ENCODE measurements around the gene PSAPL1. TPM values are rescaled to one million over a fixed set of nuclear protein-coding genes. Genes with fewer than 3 reads are reported as not detected.
A peak's percentile ranks its signal among the peaks of the same experiment; 100 is the strongest.

PSAPL1 gene
- total RNA-seq, 1 experiment from 2014 or later, result not detected

DNA sequence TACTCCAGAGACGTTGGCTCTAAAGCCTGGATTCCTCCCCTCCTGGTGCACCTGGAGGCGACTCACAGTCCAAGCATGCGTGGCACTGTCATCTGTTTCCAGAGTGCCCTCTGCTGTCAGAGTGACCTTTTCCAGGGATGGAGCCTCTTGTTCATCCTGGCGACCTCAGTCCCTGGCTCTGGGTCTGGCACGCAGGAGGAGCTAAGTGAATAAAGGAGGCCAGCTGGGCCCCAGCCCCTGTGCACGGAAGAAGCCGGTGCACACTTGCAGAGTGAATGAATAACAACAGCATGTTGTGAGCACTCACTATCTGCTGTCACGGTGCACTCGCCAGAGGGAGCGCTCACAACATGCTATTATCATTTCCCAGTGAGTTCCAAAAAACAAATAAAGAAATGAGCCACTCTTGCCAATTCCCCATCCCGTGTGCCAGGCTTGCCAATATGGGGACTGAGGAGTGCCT lies 27.8 kb upstream of the PSAPL1 start:
- ATAC-seq (peak; percentile 81), DNase-seq (ENCODE audit: low read depth, low spot score) (no peak)
- Histone ChIP-seq H3K4me1 (ENCODE audit: control insufficient read depth, insufficient read depth, low read length) (no peaks in the 10 kb centered on the region), H3K9me3 (ENCODE audit: control insufficient read depth, insufficient read depth, low read depth, low read length) (no peaks in the 10 kb centered on the region), H3K36me3 (ENCODE audit: control insufficient read depth, insufficient read depth, low read length) (no peaks in the 10 kb centered on the region), H3K27me3 (ENCODE audit: control insufficient read depth, insufficient read depth, low read length) (no peaks in the 10 kb centered on the region), H3K4me3 (ENCODE audit: low read depth in 2 of 2, low read length in 2 of 2) (no peak overlapping the region), H3K27ac (ENCODE audit: low read length) (no peak overlapping the region)
- ChIA-PET POLR2A (no interaction called here), CTCF (no interaction called here)
- in situ Hi-C loops (cut with HindIII; ENCODE audit: low pct_unique_long_range_greater_than_20kb, low sequenced_read_pairs), result no loop called here
- intact Hi-C loops (cut with micrococcal nuclease; ENCODE audit: unreplicated experiment), result no loop called here
- no TSS peak for BruUV-seq (replicated peaks)
- no peak for TF ChIP-seq POLR2AphosphoS5 (IDR thresholded peaks at IDR 0.05; ENCODE audit: low read depth, low read length)
- TF ChIP-seq, protein P1, sequence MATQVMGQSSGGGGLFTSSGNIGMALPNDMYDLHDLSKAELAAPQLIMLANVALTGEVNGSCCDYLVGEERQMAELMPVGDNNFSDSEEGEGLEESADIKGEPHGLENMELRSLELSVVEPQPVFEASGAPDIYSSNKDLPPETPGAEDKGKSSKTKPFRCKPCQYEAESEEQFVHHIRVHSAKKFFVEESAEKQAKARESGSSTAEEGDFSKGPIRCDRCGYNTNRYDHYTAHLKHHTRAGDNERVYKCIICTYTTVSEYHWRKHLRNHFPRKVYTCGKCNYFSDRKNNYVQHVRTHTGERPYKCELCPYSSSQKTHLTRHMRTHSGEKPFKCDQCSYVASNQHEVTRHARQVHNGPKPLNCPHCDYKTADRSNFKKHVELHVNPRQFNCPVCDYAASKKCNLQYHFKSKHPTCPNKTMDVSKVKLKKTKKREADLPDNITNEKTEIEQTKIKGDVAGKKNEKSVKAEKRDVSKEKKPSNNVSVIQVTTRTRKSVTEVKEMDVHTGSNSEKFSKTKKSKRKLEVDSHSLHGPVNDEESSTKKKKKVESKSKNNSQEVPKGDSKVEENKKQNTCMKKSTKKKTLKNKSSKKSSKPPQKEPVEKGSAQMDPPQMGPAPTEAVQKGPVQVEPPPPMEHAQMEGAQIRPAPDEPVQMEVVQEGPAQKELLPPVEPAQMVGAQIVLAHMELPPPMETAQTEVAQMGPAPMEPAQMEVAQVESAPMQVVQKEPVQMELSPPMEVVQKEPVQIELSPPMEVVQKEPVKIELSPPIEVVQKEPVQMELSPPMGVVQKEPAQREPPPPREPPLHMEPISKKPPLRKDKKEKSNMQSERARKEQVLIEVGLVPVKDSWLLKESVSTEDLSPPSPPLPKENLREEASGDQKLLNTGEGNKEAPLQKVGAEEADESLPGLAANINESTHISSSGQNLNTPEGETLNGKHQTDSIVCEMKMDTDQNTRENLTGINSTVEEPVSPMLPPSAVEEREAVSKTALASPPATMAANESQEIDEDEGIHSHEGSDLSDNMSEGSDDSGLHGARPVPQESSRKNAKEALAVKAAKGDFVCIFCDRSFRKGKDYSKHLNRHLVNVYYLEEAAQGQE (IDR thresholded peaks at IDR 0.05; ENCODE audit: insufficient read depth in 1 of 2, low read depth in 2 of 2, low read length in 1 of 2), result no peak
- TF ChIP-seq, protein P2, sequence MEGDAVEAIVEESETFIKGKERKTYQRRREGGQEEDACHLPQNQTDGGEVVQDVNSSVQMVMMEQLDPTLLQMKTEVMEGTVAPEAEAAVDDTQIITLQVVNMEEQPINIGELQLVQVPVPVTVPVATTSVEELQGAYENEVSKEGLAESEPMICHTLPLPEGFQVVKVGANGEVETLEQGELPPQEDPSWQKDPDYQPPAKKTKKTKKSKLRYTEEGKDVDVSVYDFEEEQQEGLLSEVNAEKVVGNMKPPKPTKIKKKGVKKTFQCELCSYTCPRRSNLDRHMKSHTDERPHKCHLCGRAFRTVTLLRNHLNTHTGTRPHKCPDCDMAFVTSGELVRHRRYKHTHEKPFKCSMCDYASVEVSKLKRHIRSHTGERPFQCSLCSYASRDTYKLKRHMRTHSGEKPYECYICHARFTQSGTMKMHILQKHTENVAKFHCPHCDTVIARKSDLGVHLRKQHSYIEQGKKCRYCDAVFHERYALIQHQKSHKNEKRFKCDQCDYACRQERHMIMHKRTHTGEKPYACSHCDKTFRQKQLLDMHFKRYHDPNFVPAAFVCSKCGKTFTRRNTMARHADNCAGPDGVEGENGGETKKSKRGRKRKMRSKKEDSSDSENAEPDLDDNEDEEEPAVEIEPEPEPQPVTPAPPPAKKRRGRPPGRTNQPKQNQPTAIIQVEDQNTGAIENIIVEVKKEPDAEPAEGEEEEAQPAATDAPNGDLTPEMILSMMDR (IDR thresholded peaks at IDR 0.05), result no peak
- no peak for TF ChIP-seq SIN3A (IDR thresholded peaks at IDR 0.05; ENCODE audit: borderline replicate concordance, insufficient read depth, low read depth, low read length)
- TF ChIP-seq TCF7L2 (IDR thresholded peaks at IDR 0.05; ENCODE audit: low read depth, low read length), result no peak

DNA sequence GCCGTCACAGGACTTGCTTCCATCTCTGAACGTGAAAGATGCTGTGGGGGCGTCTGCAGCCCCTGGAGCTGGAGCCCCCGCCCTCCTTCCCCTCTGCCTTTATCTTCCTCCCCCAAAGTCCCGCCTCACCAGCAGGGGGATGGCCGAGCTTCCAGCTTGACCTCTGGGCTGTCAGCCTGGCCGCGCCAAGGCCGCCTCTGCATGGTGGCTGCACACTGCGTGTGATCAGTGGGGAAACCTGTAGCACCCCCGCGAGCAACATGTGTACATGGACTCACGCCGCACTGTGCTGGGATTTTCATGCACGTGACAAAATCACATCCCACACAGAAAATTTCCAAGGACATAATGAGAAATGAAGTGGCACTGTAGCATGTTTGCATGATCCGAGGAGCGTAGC lies 26.5 kb upstream of the PSAPL1 start:
- H3K4me1 ChIP-seq (ENCODE audit: control insufficient read depth, insufficient read depth, low read length), result no peaks in the 10 kb centered on the region
- TF ChIP-seq POLR2AphosphoS5 (IDR thresholded peaks at IDR 0.05; ENCODE audit: low read depth, low read length), result no peak
- no peak for TF ChIP-seq SIN3A (IDR thresholded peaks at IDR 0.05; ENCODE audit: borderline replicate concordance, insufficient read depth, low read depth, low read length)
- no peak for TF ChIP-seq TCF7L2 (IDR thresholded peaks at IDR 0.05; ENCODE audit: low read depth, low read length)
- TF ChIP-seq, protein P2 (IDR thresholded peaks at IDR 0.05), result no peak
- TF ChIP-seq, protein P1 (IDR thresholded peaks at IDR 0.05; ENCODE audit: insufficient read depth in 1 of 2, low read depth in 2 of 2, low read length in 1 of 2), result no peak
- H3K36me3 ChIP-seq (ENCODE audit: control insufficient read depth, insufficient read depth, low read length), result no peaks in the 10 kb centered on the region
- DNase-seq (ENCODE audit: low read depth, low spot score), result no peak
- no TSS peak for BruUV-seq (replicated peaks)
- in situ Hi-C loops (cut with HindIII; ENCODE audit: low pct_unique_long_range_greater_than_20kb, low sequenced_read_pairs), result no loop called here
- ATAC-seq, result no peak
- intact Hi-C loops (cut with micrococcal nuclease; ENCODE audit: unreplicated experiment), result no loop called here
- ChIA-PET CTCF (no interaction called here), POLR2A (no interaction called here)
- H3K27me3 ChIP-seq (ENCODE audit: control insufficient read depth, insufficient read depth, low read length), result no peaks in the 10 kb centered on the region
- H3K27ac ChIP-seq (ENCODE audit: low read length), result no peak overlapping the region
- H3K9me3 ChIP-seq (ENCODE audit: control insufficient read depth, insufficient read depth, low read depth, low read length), result no peaks in the 10 kb centered on the region
- no peak overlapping the region for H3K4me3 ChIP-seq (ENCODE audit: low read depth in 2 of 2, low read length in 2 of 2)
